GM08714 (cell line): ENCODE measurements around the gene SLC44A4.
A peak's percentile ranks its signal among the peaks of the same experiment; 100 is the strongest.

Source experiments
- H3K4me3 ChIP-seq: fragments of 200-500 bp; sonication (Bioruptor generic); 2 replicates; pipeline ENCODE4 v1.5.1; 2014; ENCODE audit warnings: mild to moderate bottlenecking, low read length, inconsistent platforms
- ZNF274 ChIP-seq: IDR thresholded peaks from 2 replicates; pipeline ENCODE4 v1.6.1; 2012; ENCODE audit warnings: mild to moderate bottlenecking, low read depth, low read length

SLC44A4 gene

GRCh38 chr6:31838968-31839367 is 39.8 kb downstream of the SLC44A4 start:
- H3K4me3 ChIP-seq = peak overlapping the region; percentile 98; the same call in 1 of the 2 replicates
- no peak for TF ChIP-seq ZNF274

- peak overlapping the region; percentile 98 for H3K4me3 ChIP-seq
Measured at GRCh38 chr6:31838114-31838553, 40.7 kb downstream of the SLC44A4 start.

- peak overlapping the region; percentile 98 for H3K4me3 ChIP-seq
- no peak for TF ChIP-seq ZNF274
Measured at GRCh38 chr6:31837369-31838113, 41.3 kb downstream of the SLC44A4 start.

GRCh38 chr6:31836474-31837368 is 42.1 kb downstream of the SLC44A4 start:
- peak overlapping the region; percentile 98 for H3K4me3 ChIP-seq
- no peak for TF ChIP-seq ZNF274

GRCh38 chr6:31836047-31836473 is 42.7 kb downstream of the SLC44A4 start:
- H3K4me3 ChIP-seq = peak overlapping the region; percentile 98
- no peak for TF ChIP-seq ZNF274

- TF ChIP-seq ZNF274 = no peak
Measured at GRCh38 chr6:31834367-31835250, 44.2 kb downstream of the SLC44A4 start.

GRCh38 chr6:31831350-31832215 is 47.2 kb downstream of the SLC44A4 start:
- H3K4me3 ChIP-seq = peak overlapping the region; percentile 86; the same call in 1 of the 2 replicates
- TF ChIP-seq ZNF274 = no peak

More at GRCh38 chr6:31834367-31835250, 44.2 kb downstream of the SLC44A4 start:
- H3K4me3 ChIP-seq = peak overlapping the region; percentile 98

- peak overlapping the region; percentile 86 for H3K4me3 ChIP-seq
- no peak for TF ChIP-seq ZNF274
Measured at GRCh38 chr6:31830886-31831335, 47.9 kb downstream of the SLC44A4 start.

- H3K4me3 ChIP-seq = peak overlapping the region; percentile 86
- TF ChIP-seq ZNF274 = no peak
Measured at GRCh38 chr6:31829633-31830283, 49.0 kb downstream of the SLC44A4 start.

GRCh38 chr6:31827286-31828079 is 51.3 kb downstream of the SLC44A4 start, which contains the start of gene HSPA1B:
Gene HSPA1B (plus strand): TSS chr6:31827738. CDS start chr6:31827951, 213 bp downstream.
- H3K4me3 ChIP-seq = peak within 1 kb of the TSS; percentile 75
- no peak for TF ChIP-seq ZNF274

- H3K4me3 ChIP-seq = peak overlapping the region; percentile 75
- TF ChIP-seq ZNF274 = no peak
Measured at GRCh38 chr6:31826793-31827285, 52.0 kb downstream of the SLC44A4 start.
